GM20000 (cell line): Measurements from ENCODE around the gene NRM.

Source experiments
- DNase-seq: peaks from one replicate; pipeline ENCODE4 v3.0.0; 2012; ENCODE audit warnings: low spot score
- TF ChIP-seq, protein P1 (sequence below): IDR thresholded peaks from 2 replicates; pipeline ENCODE4 v1.5.1; 2012; ENCODE audit warnings: mild to moderate bottlenecking, control low read depth; ENCODE audit errors: extremely low read depth, missing control alignments

Gene NRM

DNA sequence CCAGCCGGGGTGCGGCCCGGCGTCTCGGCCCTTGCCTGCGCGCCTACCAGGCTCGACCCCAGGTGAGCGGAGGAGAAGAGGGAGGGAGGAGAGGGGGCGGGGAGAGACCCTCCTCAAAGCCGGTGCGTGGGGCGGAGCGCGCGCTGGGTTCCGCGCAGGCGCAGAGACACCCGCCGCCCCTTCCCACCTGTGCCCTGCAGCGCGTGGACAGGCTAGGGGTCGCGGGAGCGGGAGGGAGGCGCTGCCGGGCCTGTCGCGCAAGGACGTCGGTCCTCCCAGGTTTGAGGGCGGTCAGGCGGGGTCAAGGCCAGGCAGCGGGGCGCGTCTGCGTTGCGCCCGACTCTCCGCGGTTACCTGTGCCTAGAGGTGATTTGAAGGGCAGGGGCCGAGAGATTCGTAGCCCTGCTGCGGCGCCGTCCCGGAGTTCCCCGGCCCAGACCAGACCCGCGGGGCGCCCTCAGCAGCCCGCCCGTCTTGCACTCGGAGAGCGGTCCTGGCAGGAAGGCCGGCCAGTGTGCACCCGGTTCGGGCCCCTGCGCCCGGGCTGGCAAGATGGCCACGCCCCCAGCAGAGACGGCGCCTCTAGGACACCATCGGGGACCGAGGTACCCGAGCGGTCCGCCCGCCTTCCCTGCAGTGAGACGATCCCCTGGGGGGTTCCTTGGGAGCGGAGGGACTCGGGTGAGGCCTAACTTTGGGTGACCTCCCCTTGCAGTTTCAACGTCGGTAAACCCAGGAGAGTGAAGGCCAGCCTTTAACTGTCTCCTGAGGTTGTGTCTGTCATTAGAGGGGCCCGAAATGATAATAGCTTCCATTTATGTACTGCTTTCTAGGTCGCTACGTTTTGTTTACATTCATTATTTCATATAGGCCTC is 43.3 kb downstream of the NRM start:
- peak; percentile 84 for DNase-seq
- TF ChIP-seq, protein P1, sequence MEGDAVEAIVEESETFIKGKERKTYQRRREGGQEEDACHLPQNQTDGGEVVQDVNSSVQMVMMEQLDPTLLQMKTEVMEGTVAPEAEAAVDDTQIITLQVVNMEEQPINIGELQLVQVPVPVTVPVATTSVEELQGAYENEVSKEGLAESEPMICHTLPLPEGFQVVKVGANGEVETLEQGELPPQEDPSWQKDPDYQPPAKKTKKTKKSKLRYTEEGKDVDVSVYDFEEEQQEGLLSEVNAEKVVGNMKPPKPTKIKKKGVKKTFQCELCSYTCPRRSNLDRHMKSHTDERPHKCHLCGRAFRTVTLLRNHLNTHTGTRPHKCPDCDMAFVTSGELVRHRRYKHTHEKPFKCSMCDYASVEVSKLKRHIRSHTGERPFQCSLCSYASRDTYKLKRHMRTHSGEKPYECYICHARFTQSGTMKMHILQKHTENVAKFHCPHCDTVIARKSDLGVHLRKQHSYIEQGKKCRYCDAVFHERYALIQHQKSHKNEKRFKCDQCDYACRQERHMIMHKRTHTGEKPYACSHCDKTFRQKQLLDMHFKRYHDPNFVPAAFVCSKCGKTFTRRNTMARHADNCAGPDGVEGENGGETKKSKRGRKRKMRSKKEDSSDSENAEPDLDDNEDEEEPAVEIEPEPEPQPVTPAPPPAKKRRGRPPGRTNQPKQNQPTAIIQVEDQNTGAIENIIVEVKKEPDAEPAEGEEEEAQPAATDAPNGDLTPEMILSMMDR = no peak

DNA sequence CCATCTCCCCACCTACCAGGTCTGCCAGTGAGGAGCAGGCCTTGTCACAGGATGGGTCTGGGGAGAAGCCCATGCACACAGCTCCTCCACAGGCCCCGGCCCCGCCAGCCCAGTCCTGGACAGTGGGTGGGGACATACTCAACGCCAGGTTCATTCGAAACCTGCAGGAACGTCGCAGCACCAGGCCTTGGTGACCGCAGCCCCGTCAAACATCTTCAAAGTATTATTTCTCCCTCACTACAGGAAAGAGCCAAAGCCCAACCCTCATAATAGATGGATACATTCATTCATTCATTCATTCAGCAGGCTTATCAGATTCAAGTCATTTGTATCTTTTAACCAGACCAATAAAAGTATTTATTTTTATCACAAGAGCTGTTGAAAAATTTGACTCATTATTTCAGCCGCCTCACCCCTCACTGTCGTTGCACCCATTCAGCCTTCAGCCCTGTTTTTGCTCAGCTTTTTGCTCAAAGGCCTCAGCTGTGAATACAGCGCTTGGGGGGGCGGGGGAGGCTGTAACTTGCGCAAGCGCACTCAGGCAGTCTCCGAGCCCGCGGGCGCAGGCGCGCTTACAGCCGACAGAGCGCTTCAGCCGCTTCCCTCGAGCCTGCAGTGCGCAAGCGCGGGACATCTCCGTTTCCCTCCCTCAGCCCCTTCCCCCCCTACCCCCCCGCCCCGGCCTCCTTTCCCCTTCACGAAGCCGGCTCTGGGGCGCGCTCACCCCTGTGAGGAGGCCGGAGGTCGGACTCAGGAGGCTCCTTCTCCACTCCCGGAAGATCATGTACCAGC is 44.1 kb downstream of the NRM start, which contains the start of gene C6orf136:
Gene C6orf136 (plus strand): TSS at position 684 of the 792 bp plus-strand sequence. CDS start 99 bp downstream, at position 783.
- TF ChIP-seq, protein P1 = no peak
- DNase-seq = peak; percentile 98

DNA sequence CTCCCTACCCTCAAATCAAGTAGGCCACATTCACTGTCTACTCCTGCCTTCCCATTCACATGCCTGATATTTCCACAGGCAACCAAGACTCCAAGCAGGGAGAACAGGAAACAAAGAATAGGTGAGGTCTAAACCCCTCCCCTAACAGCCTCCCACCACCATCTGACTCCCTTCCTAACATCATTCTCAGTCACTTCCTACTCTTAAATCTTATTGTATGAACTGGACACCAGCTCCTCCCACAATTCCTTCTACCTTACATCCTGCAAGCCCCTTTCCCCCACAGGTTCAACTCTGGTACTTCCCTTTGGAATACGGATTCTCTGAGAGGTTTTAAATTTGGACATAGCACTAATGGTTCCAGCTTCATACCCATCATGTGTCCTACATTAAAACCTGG is 44.8 kb downstream of the NRM start:
- DNase-seq = no peak
- TF ChIP-seq, protein P1 = no peak

DNA sequence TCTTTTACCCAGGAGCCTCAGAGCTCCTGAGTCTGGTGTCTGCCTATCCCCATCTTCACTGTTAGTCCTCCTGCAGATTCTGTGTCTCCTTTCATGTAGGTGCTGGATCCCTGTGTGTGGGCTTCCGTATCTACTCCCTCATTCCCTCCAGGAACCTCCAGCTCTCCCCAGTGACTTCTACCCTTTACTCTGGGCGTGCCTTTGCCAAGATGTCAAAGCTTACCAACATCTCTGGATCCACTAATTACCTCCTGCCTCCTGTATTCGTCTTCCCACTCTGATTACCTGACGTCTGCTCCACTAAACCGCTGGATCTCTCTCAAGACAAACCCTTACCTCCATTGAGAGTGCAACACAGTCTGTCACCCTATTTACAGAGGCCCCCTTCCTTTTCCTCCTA is 46.0 kb downstream of the NRM start:
- TF ChIP-seq, protein P1 = no peak
- no peak for DNase-seq

DNA sequence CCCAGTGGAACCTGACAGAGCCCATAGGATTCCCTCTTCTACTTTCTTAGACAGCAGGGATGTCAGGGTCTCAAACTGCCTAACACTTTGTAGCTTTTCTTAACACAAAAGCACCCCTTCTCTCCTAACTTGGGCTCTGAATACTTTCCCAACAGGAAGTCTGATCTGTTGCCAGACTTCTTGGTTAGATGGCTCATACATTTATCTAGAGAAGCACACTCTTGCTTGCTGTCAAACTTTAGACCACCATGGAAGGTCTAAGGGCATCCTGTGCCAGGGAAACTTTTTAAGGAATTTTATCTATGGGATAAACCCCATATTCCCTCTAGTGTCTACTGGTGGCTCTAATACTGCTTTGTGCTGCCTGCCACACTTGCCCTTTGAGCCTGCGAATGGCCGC is 47.1 kb downstream of the NRM start:
- no peak for DNase-seq
- TF ChIP-seq, protein P1 = no peak

DNA sequence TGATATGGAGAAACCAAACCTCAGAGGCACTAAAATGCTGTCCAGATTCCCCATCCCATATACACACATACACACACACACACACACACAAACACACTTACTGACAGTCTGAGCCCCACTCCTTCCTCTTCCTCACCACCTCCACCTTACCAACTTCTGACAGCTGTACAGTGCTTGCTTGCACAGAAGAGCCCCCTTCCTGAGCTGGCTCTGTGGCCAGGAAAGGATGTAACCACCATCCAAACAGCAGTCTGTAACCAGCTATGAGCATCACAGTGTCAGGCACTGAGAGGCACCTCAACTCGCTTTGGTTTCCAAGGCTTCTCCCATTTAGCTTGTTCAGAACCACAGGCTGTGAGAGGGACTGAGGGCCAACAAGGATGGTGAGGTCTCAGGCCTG is 49.7 kb downstream of the NRM start:
- TF ChIP-seq, protein P1 = no peak
- DNase-seq = no peak

DNA sequence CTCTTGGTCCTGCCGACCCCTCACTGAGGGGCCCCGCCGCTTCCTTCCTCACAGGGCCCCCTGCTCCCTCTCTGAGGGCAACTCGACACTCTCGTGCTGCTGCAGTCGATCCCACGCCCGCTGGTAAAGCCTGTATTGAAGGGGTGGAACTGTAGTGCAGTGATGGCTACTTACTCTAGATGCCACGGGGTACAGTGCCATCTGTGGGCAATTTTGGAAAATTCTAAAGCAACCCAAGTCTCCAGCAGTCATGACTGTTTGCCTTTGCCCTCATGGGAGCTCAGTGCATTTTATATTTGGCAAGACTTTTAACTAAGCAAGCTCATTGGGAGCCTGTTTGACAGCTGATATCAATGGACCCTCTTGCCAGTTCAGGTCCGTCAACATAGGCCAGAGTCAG is 50.3 kb downstream of the NRM start:
- TF ChIP-seq, protein P1 = no peak
- DNase-seq = no peak
